GM12874 (cell line): Measurements from ENCODE around the gene RARRES1.

Experiments used
- CTCF ChIP-seq: IDR thresholded peaks from 2 replicates; pipeline ENCODE4 v1.5.1; 2011; ENCODE audit warnings: low read depth, mild to moderate bottlenecking, control low read depth, low read length, moderate library complexity; ENCODE audit not compliant: insufficient read depth

The RARRES1 gene

GRCh38 chr3:158748237-158748828 lies 16.1 kb upstream of the RARRES1 start:
- TF ChIP-seq CTCF = no peak

GRCh38 chr3:158747417-158747816 lies 15.2 kb upstream of the RARRES1 start:
- no peak for TF ChIP-seq CTCF

DNA sequence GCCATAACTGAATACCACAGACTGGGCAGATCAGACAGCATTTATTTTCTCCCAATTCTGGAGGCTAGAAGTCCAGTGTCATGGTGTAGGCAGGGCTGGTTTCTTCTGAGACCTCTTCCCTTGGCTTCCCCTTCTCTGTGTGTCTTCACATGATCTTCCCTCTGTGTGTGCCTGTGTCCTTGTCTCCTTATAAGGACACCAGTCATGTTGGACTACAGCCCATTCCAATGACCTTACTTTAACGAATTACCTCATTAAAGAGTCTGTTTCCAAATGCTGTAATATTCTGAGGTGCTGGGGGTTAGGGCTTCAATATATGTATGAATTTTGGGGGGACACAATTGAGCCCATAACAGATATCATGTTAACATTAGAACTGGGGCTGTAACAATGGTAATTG lies 13.3 kb upstream of the RARRES1 start:
- no peak for TF ChIP-seq CTCF

DNA sequence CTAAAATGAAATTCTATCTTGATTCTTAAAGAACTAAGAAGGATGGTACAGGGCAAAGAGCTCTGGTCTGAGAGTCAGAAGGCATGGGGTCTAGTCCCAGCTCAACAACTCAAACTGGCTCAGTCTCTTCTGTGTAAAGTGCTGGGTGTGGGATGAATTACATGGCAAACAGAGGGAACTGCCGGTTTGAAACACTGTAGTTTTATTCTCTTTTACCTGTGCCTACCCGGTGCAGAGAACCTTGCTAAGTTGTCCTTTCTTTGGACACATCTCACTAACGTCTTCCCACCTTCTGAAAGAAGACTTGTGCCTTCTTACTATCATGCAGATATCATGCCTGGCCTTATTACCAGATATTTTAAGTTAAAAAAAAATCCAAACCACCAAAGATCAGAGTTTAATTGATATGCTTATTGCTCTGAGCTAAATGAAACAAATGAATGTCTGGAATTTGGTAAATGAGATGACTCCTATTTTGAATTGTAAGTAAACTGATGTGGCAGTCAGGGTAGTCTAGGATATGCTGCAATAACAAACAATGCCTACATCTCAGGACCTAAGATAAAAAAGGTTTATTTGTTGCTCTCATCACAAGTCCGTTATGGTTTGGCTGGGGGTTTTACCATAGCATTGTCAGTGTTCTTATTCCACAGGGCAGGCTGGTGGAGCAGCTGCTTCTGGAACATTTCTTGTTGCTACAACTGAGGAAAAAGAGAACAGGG lies 12.5 kb upstream of the RARRES1 start:
- TF ChIP-seq CTCF = no peak

- TF ChIP-seq CTCF = no peak
Measured at GRCh38 chr3:158743664-158744566, 11.7 kb upstream of the RARRES1 start.

DNA sequence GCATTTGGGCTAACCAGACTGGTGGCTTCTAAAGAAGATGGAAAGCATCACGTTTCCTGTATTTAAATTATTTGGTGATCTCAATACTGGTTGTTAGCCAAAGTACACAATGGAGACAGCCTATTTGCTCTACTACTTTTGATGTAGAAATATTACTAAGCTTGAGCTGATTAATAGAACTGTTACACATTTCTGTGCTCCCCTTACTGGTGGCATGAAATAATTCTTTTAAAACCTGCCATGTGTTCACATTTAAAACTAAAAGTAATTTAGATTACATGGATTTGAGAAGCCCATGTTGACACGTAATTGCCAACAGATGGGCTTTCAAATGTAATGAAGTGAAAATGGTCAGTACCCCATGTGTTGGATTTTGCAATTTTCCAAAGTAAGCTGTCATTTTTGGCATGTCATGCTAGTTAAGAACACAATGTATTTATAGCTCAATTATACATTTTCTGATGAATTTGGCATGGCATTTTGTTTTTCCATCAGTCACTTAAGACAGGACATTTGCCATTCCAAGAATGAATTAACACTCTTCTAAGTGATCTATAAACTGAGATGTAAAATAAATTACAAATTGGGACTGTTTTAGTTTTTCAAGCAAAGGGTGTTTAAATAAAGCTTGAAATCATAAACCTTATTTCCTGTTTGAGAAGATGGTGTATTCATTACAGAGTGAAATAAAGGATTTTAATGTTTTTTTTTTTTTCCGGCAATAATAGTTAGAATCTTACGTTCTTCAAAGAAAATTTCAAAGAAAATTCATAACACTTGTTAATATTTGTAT lies 10.8 kb upstream of the RARRES1 start:
- TF ChIP-seq CTCF = no peak
